ENCODE measurements around the gene ABCA2.

DNA sequence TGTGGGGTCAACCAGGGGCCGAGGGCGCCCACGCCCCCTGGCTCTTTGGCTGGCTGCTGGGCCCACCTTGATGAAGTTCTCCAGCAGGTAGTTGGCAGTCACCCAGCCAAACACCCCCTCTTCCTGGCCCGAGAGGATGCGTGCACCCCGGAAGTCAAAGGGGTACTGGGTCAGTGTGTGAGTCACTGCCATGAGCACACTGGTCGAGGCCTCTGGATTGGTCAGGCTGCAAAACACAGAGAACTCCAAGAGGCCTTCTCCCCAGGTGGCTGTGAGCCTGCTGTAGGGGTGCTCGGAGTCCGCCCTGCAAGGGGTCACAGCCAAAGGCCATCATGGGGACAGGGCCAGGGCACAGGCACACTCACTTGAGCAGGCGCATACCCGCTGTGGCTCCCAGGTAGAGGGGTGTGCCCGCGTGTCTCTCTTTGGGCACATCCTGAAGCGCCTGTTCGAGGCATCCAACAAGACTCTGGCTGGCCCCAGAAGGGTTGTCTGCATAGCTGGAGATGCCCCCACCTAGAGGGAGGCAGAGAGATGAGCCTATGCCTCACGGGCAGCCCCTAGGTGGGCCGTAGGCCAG, 23.2 kb upstream of the ABCA2 start:
- TF ChIP-seq, protein P1, sequence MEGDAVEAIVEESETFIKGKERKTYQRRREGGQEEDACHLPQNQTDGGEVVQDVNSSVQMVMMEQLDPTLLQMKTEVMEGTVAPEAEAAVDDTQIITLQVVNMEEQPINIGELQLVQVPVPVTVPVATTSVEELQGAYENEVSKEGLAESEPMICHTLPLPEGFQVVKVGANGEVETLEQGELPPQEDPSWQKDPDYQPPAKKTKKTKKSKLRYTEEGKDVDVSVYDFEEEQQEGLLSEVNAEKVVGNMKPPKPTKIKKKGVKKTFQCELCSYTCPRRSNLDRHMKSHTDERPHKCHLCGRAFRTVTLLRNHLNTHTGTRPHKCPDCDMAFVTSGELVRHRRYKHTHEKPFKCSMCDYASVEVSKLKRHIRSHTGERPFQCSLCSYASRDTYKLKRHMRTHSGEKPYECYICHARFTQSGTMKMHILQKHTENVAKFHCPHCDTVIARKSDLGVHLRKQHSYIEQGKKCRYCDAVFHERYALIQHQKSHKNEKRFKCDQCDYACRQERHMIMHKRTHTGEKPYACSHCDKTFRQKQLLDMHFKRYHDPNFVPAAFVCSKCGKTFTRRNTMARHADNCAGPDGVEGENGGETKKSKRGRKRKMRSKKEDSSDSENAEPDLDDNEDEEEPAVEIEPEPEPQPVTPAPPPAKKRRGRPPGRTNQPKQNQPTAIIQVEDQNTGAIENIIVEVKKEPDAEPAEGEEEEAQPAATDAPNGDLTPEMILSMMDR (IDR thresholded peaks at IDR 0.05 in 2 of 3, conservative IDR thresholded peaks at IDR 0.05 in 1 of 3; ENCODE audit: borderline replicate concordance in 1 of 3, insufficient read depth in 1 of 3, low read depth in 2 of 3, low read length in 2 of 3) = no peak
- no peak for TF ChIP-seq POLR2A (IDR thresholded peaks at IDR 0.05; ENCODE audit: borderline replicate concordance, extremely low read depth, insufficient read depth, insufficient read length)
- TF ChIP-seq, protein P2, sequence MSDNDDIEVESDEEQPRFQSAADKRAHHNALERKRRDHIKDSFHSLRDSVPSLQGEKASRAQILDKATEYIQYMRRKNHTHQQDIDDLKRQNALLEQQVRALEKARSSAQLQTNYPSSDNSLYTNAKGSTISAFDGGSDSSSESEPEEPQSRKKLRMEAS (IDR thresholded peaks at IDR 0.05) = no peak
- TF ChIP-seq POLR2AphosphoS5 (IDR thresholded peaks at IDR 0.05; ENCODE audit: low read depth, low read length) = no peak
- no peak for TF ChIP-seq EZH2phosphoT487 (IDR thresholded peaks at IDR 0.05; ENCODE audit: borderline replicate concordance)
- TF ChIP-seq SRF (IDR thresholded peaks at IDR 0.05; ENCODE audit: low read depth) = no peak
- TF ChIP-seq, protein P3, sequence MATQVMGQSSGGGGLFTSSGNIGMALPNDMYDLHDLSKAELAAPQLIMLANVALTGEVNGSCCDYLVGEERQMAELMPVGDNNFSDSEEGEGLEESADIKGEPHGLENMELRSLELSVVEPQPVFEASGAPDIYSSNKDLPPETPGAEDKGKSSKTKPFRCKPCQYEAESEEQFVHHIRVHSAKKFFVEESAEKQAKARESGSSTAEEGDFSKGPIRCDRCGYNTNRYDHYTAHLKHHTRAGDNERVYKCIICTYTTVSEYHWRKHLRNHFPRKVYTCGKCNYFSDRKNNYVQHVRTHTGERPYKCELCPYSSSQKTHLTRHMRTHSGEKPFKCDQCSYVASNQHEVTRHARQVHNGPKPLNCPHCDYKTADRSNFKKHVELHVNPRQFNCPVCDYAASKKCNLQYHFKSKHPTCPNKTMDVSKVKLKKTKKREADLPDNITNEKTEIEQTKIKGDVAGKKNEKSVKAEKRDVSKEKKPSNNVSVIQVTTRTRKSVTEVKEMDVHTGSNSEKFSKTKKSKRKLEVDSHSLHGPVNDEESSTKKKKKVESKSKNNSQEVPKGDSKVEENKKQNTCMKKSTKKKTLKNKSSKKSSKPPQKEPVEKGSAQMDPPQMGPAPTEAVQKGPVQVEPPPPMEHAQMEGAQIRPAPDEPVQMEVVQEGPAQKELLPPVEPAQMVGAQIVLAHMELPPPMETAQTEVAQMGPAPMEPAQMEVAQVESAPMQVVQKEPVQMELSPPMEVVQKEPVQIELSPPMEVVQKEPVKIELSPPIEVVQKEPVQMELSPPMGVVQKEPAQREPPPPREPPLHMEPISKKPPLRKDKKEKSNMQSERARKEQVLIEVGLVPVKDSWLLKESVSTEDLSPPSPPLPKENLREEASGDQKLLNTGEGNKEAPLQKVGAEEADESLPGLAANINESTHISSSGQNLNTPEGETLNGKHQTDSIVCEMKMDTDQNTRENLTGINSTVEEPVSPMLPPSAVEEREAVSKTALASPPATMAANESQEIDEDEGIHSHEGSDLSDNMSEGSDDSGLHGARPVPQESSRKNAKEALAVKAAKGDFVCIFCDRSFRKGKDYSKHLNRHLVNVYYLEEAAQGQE (IDR thresholded peaks at IDR 0.05; ENCODE audit: low read depth) = no peak
- no peak for TF ChIP-seq EGR1 (IDR thresholded peaks at IDR 0.05; ENCODE audit: low read depth)
- TF ChIP-seq EZH2 (IDR thresholded peaks at IDR 0.05) = no peak
- TF ChIP-seq CEBPB (IDR thresholded peaks at IDR 0.05; ENCODE audit: low read depth) = no peak
- TF ChIP-seq JUND (IDR thresholded peaks at IDR 0.05) = no peak

All from HCT116 (cell line).